Suprapubic skin (tissue), 4 donors: ENCODE results near the gene RAB31.

Experiments
- CTCF ChIP-seq, 2 donors: fragments of 200-600 bp in 1 of 2; fragments of 450-650 bp in 1 of 2; sonication (generic) in 1 of 2; IDR thresholded peaks; one replicate each; pipeline ENCODE4 v1.5.1; 2016 to 2019; ENCODE audit warnings: antibody characterized with exemption in 2 of 2, mild to moderate bottlenecking in 1 of 2, moderate library complexity in 1 of 2
- POLR2A ChIP-seq, 2 donors: fragments of 450-650 bp; IDR thresholded peaks; one replicate each; pipeline ENCODE4 v1.6.1; 2017; ENCODE audit warnings: antibody characterized with exemption in 2 of 2, mild to moderate bottlenecking in 2 of 2, moderate library complexity in 2 of 2
- POLR2AphosphoS5 ChIP-seq, 3 donors: sonication (generic); formaldehyde crosslinking; IDR thresholded peaks; one replicate each; pipeline ENCODE4 v1.6.1; 2017; ENCODE audit warnings: antibody characterized with exemption in 3 of 3

DNA sequence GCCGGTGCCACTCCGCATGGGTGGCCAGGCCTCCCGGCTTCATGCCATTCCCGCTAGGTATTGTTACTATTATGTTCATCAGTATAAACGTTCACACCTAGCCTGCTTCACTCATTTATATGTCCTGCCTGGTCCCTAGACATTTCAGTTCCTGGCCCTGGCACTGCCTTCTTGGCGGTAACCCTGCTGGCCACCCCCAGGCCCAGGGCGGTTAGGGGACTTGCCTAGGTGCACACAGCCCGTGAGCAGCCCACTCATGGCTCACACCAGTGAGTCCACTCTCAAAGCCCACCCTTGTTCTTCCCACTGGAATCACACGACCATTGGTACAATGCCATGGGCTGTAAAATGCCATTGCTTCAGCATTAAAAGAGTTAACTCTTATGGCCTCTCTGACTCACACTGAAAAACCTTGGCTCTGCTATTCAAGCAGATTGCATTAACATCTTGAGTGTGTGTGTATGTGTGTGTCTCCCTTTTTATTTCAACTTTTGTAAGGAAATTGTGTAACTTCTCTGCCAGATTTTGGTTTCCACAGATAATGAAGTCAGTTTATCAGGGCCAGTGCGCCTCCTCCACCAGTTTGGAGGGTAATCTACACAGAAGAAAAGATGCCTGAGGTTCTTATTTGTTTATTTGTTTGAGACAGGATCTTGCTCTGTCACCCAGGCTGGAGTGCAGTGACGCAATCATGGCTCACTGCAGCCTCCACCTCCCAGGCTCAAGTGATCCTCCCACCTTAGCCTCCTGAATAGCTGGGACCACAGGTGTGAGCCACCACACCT lies 74.2 kb downstream of the RAB31 start:
- peak in 1 of 3 donors; percentile 15 for TF ChIP-seq POLR2AphosphoS5 (IDR thresholded peaks at IDR 0.05)
- TF ChIP-seq CTCF (IDR thresholded peaks at IDR 0.05), result no peak
- no peak for TF ChIP-seq POLR2A (IDR thresholded peaks at IDR 0.05)
